Bronchial epithelial cell (primary cell): ENCODE results near the gene GNMT. TPM values are rescaled to one million over a fixed set of nuclear protein-coding genes. Genes with fewer than 3 reads are reported as not detected.

Source experiments
- DNase-seq: peaks from one replicate; pipeline ENCODE4 v3.0.0-alpha.2; 2010; ENCODE audit warnings: low read depth
- FAIRE-seq: peaks from 2 replicates; lab custom pipeline; 2011; peaks lifted over from hg19 to GRCh38; lab: Jason Lieb, UNC
- H3K27me3 ChIP-seq: 2 replicates; pipeline ENCODE4 v1.5.1; 2011; ENCODE audit warnings: low read length; ENCODE audit not compliant: control insufficient read depth, insufficient read depth
- H3K36me3 ChIP-seq: 2 replicates; pipeline ENCODE4 v1.5.1; 2011; ENCODE audit warnings: low read length; ENCODE audit not compliant: control insufficient read depth, insufficient read depth
- H3K4me3 ChIP-seq: 2 replicates; pipeline ENCODE4 v1.5.1; 2011; ENCODE audit warnings: mild to moderate bottlenecking, low read depth, low read length, control low read depth
- CTCF ChIP-seq: IDR thresholded peaks from 2 replicates; pipeline ENCODE4 v1.5.1; 2011; ENCODE audit warnings: mild to moderate bottlenecking, moderate library complexity, low read length, control low read depth, inconsistent platforms; ENCODE audit not compliant: insufficient read depth, severe bottlenecking
- total RNA-seq: library from RNA; depleted of rRNA; stranded (reverse); fragments of >200 nt; gene quantifications from 2 replicates; pipeline ENCODE4 v1.2.1, GENCODE V29; 2014

GNMT gene
- total RNA-seq, 1 donor from 2014 or later, result 0.26 TPM

GRCh38 chr6:42932412-42932811, 28.1 kb upstream of the GNMT start:
- no peaks in the 10 kb centered on the region for H3K27me3 ChIP-seq
- DNase-seq (no peak), FAIRE-seq (no peak)
- peaks cover 11% of the 10 kb centered on the region for H3K36me3 ChIP-seq
- TF ChIP-seq CTCF, result no peak
- no peak overlapping the region for H3K4me3 ChIP-seq

GRCh38 chr6:42933205-42933604, 27.3 kb upstream of the GNMT start:
- DNase-seq, result no peak
- TF ChIP-seq CTCF, result no peak
- H3K27me3 ChIP-seq, result no peaks in the 10 kb centered on the region
- no peak for FAIRE-seq
- H3K36me3 ChIP-seq, result peaks cover 14% of the 10 kb centered on the region
- H3K4me3 ChIP-seq, result no peak overlapping the region

- H3K36me3 ChIP-seq, result peaks cover 24% of the 10 kb centered on the region
- no peak overlapping the region for H3K4me3 ChIP-seq
- TF ChIP-seq CTCF, result no peak
- no peaks in the 10 kb centered on the region for H3K27me3 ChIP-seq
- DNase-seq, result no peak
- FAIRE-seq, result no peak
Measured at GRCh38 chr6:42935322-42935721, 25.2 kb upstream of the GNMT start.

- FAIRE-seq, result no peak
- no peak for DNase-seq
- H3K4me3 ChIP-seq, result no peak overlapping the region
- TF ChIP-seq CTCF, result no peak
- H3K36me3 ChIP-seq, result peaks cover 24% of the 10 kb centered on the region
- H3K27me3 ChIP-seq, result no peaks in the 10 kb centered on the region
Measured at GRCh38 chr6:42936398-42936797, 24.2 kb upstream of the GNMT start.

GRCh38 chr6:42937548-42938427, 22.8 kb upstream of the GNMT start:
- H3K36me3 ChIP-seq, result peaks cover 24% of the 10 kb centered on the region
- no peak overlapping the region for H3K4me3 ChIP-seq
- H3K27me3 ChIP-seq, result no peaks in the 10 kb centered on the region
- DNase-seq (peak; percentile 47), FAIRE-seq (no peak)
- TF ChIP-seq CTCF, result no peak
